Dermis blood vessel endothelial cell (primary cell): ENCODE results near the gene IZUMO3. TPM values are rescaled to one million over a fixed set of nuclear protein-coding genes. Genes with fewer than 3 reads are reported as not detected.
"Not testable (repeated sequence)": the region's sequence is repeated elsewhere in the genome, so short reads cannot be mapped to it uniquely, and the experiment has no call there.

Experiments
- DNase-seq: peaks from one replicate; pipeline ENCODE4 v3.0.0; 2010
- total RNA-seq: library from RNA; depleted of rRNA; stranded (reverse); fragments of >200 nt; gene quantifications from 2 replicates; pipeline ENCODE4 v1.2.3, GENCODE V29; 2014

The IZUMO3 gene
- not detected in 2 replicates for total RNA-seq

- no peak for DNase-seq
Measured at GRCh38 chr9:24545847-24546522, at the start of gene IZUMO3. Gene IZUMO3, minus strand, starts transcription at chr9:24545897. Its CDS starts 248 bp downstream, at chr9:24545649.

GRCh38 chr9:24594234-24594850 is 48.6 kb upstream of the IZUMO3 start:
- DNase-seq, result no peak

- DNase-seq, result no peak
Measured at GRCh38 chr9:24590432-24590831, 44.7 kb upstream of the IZUMO3 start.

GRCh38 chr9:24587883-24588282 is 42.2 kb upstream of the IZUMO3 start:
- no peak for DNase-seq

GRCh38 chr9:24582146-24583126 is 36.7 kb upstream of the IZUMO3 start:
- no peak for DNase-seq

- not testable (repeated sequence) for DNase-seq
Measured at GRCh38 chr9:24580005-24580404, 34.3 kb upstream of the IZUMO3 start.

GRCh38 chr9:24572406-24572805 is 26.7 kb upstream of the IZUMO3 start:
- DNase-seq, result no peak

GRCh38 chr9:24561957-24562356 is 16.3 kb upstream of the IZUMO3 start:
- no peak for DNase-seq

GRCh38 chr9:24553183-24553552 is 7.5 kb upstream of the IZUMO3 start:
- DNase-seq, result no peak

GRCh38 chr9:24552526-24553182 is 7.0 kb upstream of the IZUMO3 start:
- no peak for DNase-seq

- no peak for DNase-seq
Measured at GRCh38 chr9:24545285-24545684, 412 bp downstream of the IZUMO3 start.

- DNase-seq, result no peak
Measured at GRCh38 chr9:24518545-24518944, 27.2 kb downstream of the IZUMO3 start.

- DNase-seq, result no peak
Measured at GRCh38 chr9:24516463-24516862, 29.2 kb downstream of the IZUMO3 start.

- DNase-seq, result no peak
Measured at GRCh38 chr9:24509850-24510249, 35.8 kb downstream of the IZUMO3 start.

- DNase-seq, result no peak
Measured at GRCh38 chr9:24504521-24504920, 41.2 kb downstream of the IZUMO3 start.

GRCh38 chr9:24502206-24502937 is 43.3 kb downstream of the IZUMO3 start:
- DNase-seq, result no peak

- DNase-seq, result no peak
Measured at GRCh38 chr9:24500761-24501160, 44.9 kb downstream of the IZUMO3 start.

- no peak for DNase-seq
Measured at GRCh38 chr9:24498632-24499031, 47.1 kb downstream of the IZUMO3 start.

- no peak for DNase-seq
Measured at GRCh38 chr9:24497671-24498070, 48.0 kb downstream of the IZUMO3 start.
